Ectodermal cell (in vitro differentiated cells): Measurements from ENCODE around the gene NRP2. TPM values are rescaled to one million over a fixed set of nuclear protein-coding genes. Genes with fewer than 3 reads are reported as not detected.

Experiments
- H3K27ac ChIP-seq: 2 replicates; pipeline ENCODE4 v1.7.0; 2013; ENCODE audit warnings: mild to moderate bottlenecking, low read depth, low read length; ENCODE audit not compliant: insufficient read depth, poor library complexity, severe bottlenecking
- H3K27me3 ChIP-seq: 2 replicates; pipeline ENCODE4 v1.7.0; 2013; ENCODE audit warnings: mild to moderate bottlenecking, low read length; ENCODE audit not compliant: insufficient read depth, control insufficient read depth, poor library complexity, severe bottlenecking
- H3K36me3 ChIP-seq: one replicate; pipeline ENCODE4 v1.7.0; 2013; ENCODE audit warnings: low read length; ENCODE audit not compliant: control insufficient read depth, insufficient read depth
- H3K4me1 ChIP-seq: one replicate; pipeline ENCODE4 v1.7.0; 2013; ENCODE audit warnings: low read length; ENCODE audit not compliant: control insufficient read depth, insufficient read depth
- H3K4me3 ChIP-seq: 2 replicates; pipeline ENCODE4 v1.7.0; 2013; ENCODE audit warnings: low read depth, low read length, control low read depth; ENCODE audit not compliant: insufficient read depth
- H3K9me3 ChIP-seq: 2 replicates; pipeline ENCODE4 v1.7.0; 2013; ENCODE audit warnings: mild to moderate bottlenecking, low read length, moderate library complexity; ENCODE audit not compliant: control insufficient read depth
- WGBS, 2 experiments: methylation state at CpG; one replicate each; pipeline ENCODE4 v1.1.7; 2013; ENCODE audit warnings: missing lambda C conversion rate in 2 of 2; 5-methylcytosine and 5-hydroxymethylcytosine counted together
- polyA plus RNA-seq, 4 experiments: library from polyadenylated mRNA; stranded (reverse); fragments of 50-300 nt; gene quantifications; one replicate each; pipeline ENCODE4 v1.2.3, GENCODE V29; 2013

NRP2 gene, protein sequence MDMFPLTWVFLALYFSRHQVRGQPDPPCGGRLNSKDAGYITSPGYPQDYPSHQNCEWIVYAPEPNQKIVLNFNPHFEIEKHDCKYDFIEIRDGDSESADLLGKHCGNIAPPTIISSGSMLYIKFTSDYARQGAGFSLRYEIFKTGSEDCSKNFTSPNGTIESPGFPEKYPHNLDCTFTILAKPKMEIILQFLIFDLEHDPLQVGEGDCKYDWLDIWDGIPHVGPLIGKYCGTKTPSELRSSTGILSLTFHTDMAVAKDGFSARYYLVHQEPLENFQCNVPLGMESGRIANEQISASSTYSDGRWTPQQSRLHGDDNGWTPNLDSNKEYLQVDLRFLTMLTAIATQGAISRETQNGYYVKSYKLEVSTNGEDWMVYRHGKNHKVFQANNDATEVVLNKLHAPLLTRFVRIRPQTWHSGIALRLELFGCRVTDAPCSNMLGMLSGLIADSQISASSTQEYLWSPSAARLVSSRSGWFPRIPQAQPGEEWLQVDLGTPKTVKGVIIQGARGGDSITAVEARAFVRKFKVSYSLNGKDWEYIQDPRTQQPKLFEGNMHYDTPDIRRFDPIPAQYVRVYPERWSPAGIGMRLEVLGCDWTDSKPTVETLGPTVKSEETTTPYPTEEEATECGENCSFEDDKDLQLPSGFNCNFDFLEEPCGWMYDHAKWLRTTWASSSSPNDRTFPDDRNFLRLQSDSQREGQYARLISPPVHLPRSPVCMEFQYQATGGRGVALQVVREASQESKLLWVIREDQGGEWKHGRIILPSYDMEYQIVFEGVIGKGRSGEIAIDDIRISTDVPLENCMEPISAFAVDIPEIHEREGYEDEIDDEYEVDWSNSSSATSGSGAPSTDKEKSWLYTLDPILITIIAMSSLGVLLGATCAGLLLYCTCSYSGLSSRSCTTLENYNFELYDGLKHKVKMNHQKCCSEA
- 264 TPM for polyA plus RNA-seq (2013, experiment 1 of 4)
- polyA plus RNA-seq (2013, experiment 2 of 4), result 199 TPM
- polyA plus RNA-seq (2013, experiment 3 of 4), result 129 TPM
- 139 TPM for polyA plus RNA-seq (2013, experiment 4 of 4)

- WGBS, 2 experiments, result 0 to 1% methylated on average over 70 to 71 of the region's 71 CpGs
- H3K36me3 ChIP-seq, result no peaks in the 10 kb centered on the region
- no peaks in the 10 kb centered on the region for H3K9me3 ChIP-seq
- H3K4me3 ChIP-seq, result peak within 1 kb of the TSS; percentile 60
- H3K27ac ChIP-seq, result no peak within 1 kb of the TSS
- H3K4me1 ChIP-seq, result peaks cover 19% of the 10 kb centered on the region
- peaks cover 31% of the 10 kb centered on the region for H3K27me3 ChIP-seq
Observed at GRCh38 chr2:205682239-205682970, at the start of gene NRP2. TSS of gene NRP2 (plus strand) at chr2:205682501. CDS start at chr2:205683291, 790 bp downstream.

DNA sequence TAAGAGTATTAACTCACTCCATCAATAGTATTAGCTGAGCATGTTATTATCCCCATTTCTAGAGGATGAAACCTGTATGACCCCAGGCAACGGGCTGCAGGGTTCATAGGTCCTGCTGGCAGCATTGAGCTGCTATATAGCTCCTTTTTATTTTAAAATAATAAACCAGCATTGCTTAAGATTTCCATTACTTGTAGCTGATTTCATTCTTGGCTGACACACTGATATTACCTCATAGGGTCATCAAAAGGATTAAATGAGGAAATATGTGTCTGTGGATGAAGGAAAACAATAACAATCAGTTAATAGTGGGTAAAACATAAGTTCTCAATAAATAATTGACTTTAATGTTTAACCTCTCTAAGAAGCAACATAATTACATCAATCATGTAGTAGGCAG, 48.3 kb upstream of the NRP2 start:
- H3K4me3 ChIP-seq, result no peak overlapping the region
- H3K27ac ChIP-seq, result no peak overlapping the region
- H3K36me3 ChIP-seq, result no peaks in the 10 kb centered on the region
- H3K4me1 ChIP-seq, result peaks cover 13% of the 10 kb centered on the region
- 82 to 100% methylated on average over 1 of the region's 1 CpG for WGBS, 2 experiments
- H3K9me3 ChIP-seq, result no peaks in the 10 kb centered on the region
- no peaks in the 10 kb centered on the region for H3K27me3 ChIP-seq

DNA sequence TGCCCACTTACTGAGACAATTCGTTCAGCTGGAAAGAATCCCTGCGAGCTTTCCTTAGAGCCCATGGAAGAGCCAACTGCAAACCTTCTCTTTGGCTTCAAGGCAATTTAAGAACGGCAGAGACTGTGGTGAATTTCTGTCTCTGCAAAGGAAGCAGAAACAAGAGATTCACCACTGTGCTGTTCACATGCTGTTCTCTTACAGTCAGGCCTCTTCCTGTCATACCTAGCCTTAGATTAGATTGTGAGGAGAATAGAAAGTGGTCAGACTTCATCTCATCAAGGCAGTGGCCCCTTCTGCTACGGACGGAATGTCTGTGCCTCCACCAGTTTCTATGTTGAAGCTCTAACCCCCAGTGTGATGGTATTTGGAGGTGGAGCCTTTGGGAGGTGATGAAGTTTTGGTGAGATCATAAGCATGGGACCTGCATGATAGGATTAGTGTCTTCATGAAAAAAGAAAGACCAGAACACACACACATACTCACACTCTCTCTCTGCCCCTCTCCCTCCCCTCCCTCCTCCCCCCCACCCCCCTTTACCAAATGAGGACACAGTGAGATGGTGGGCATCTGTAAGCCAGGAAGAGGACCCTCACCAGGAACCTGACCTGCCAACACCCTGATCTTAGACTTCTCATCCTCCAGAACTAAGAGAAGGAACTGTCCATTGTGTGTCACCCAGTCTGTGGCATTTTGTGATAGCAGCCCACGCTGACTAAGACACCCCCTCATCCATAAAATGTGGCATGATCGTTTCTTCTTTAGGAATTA, 45.6 kb upstream of the NRP2 start:
- Histone ChIP-seq H3K4me3 (no peak overlapping the region), H3K27ac (no peak overlapping the region), H3K9me3 (no peaks in the 10 kb centered on the region), H3K27me3 (no peaks in the 10 kb centered on the region), H3K36me3 (no peaks in the 10 kb centered on the region), H3K4me1 (peaks cover 3% of the 10 kb centered on the region)
- WGBS, 2 experiments, result 89 to 91% methylated on average over 7 of the region's 7 CpGs

DNA sequence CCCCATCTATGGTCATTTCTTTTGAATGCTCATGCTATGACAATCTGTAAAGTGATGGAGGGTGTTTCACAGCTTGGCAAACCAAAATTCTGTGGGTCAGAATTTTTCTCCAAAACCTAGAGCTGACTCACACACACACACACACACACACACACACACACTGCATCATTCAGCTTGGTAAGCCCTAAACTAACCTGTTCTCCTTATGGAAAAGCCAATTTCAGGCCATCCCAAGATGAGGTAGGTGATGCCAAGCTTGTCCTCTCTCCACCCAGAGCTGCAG, 45.0 kb upstream of the NRP2 start:
- Histone ChIP-seq H3K27me3 (no peaks in the 10 kb centered on the region), H3K36me3 (no peaks in the 10 kb centered on the region), H3K9me3 (no peaks in the 10 kb centered on the region), H3K27ac (no peak overlapping the region), H3K4me3 (no peak overlapping the region), H3K4me1 (peaks cover 4% of the 10 kb centered on the region)

DNA sequence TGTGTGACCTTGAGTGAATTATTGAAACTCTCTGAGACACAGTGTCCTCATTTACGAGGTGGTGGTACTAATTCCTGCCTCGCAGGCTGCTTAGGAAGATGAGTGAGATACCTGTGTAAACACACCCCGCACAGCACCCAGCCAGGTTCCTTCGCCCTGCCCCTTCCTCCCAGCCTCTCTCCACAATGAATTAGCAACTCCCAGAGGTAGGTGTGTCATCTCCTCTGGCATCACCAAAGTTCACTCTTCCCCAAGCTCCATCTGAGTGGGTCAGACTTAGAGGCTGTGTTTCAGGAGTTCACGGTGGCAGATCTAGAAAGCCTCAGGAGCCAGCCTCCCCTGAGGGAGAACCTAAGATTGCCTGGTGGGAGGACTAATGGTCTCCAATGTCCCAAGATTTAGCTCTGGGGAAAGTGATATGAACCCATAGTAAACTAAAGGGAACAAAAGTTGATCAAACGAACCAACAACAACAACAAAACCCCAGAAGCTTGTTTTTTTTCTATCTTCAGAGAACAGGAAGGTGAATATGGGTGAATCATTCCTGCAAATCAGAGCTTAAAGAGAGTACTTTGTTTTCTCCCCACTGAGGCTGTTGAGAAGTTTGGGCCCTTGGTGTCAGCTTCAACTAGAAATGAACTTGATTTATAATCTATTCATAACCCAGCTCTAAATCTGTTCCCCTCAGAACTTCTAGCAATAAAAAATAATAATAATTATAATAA, 44.4 kb upstream of the NRP2 start:
- H3K4me3 ChIP-seq, result no peak overlapping the region
- H3K9me3 ChIP-seq, result no peaks in the 10 kb centered on the region
- H3K27ac ChIP-seq, result no peak overlapping the region
- 96 to 97% methylated on average over 5 to 6 of the region's 6 CpGs for WGBS, 2 experiments
- H3K4me1 ChIP-seq, result peaks cover 10% of the 10 kb centered on the region
- no peaks in the 10 kb centered on the region for H3K27me3 ChIP-seq
- no peaks in the 10 kb centered on the region for H3K36me3 ChIP-seq

DNA sequence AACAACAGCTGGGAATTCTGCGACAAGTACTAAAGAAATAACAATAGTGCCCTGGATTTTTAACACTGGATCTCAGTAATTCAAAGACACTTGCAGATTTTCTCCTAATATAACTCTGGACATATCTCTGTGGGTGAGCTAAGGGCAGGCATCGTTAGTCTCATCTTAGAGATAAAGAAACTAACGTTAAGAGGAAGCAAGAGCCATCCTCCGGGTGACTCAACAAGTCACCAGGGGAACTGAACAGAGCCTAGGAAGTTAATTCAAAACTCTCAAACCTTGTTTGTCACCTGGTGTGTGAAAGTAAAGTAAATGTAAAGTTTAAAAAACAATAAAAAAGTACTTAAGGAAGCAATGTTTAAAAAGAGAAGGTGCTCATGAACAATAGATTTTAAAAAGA, 41.6 kb upstream of the NRP2 start:
- WGBS, 2 experiments, result 70 to 76% methylated on average over 4 of the region's 4 CpGs
- peaks cover 13% of the 10 kb centered on the region for H3K4me1 ChIP-seq
- no peak overlapping the region for H3K4me3 ChIP-seq
- no peak overlapping the region for H3K27ac ChIP-seq
- H3K27me3 ChIP-seq, result no peaks in the 10 kb centered on the region
- no peaks in the 10 kb centered on the region for H3K36me3 ChIP-seq
- no peaks in the 10 kb centered on the region for H3K9me3 ChIP-seq

DNA sequence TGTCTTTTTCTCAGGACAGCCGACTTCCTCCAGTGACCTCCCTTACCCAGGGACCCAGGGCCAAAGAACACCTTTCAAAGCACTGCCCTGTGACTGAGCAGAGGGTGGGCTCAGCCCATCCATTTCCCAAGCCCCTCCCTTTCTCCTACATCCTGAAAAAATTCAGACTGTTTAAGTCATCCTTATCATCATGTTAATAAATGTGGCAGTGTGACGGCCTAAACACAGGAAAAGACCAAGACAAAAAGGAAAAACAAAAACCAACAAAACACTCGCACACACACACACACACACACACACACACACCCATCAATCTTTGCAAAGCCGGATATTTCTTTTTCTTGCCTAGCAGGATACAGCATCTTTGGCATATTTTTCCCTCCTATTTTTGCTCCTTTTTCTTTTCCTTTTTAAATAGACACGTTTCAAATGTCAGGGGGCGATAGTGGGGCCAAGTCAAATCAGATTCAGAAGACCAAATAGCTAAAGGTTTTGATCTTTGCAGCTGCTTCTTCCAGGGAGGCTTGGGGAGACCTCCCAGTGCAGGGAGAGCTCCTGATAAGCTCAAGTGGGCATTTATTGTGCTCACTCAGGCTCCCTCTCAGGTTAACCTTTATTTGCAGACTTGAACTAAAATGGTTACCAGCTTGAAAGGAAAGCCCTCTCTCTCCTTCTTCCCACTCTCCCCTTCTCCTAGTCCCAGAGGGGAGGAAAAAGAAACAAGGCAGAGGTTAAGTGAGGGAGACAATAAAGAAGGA, 39.5 kb upstream of the NRP2 start:
- Histone ChIP-seq H3K4me1 (peaks cover 11% of the 10 kb centered on the region), H3K27me3 (no peaks in the 10 kb centered on the region), H3K27ac (no peak overlapping the region), H3K4me3 (no peak overlapping the region), H3K36me3 (no peaks in the 10 kb centered on the region), H3K9me3 (no peaks in the 10 kb centered on the region)
- 69 to 70% methylated on average over 6 of the region's 6 CpGs for WGBS, 2 experiments

DNA sequence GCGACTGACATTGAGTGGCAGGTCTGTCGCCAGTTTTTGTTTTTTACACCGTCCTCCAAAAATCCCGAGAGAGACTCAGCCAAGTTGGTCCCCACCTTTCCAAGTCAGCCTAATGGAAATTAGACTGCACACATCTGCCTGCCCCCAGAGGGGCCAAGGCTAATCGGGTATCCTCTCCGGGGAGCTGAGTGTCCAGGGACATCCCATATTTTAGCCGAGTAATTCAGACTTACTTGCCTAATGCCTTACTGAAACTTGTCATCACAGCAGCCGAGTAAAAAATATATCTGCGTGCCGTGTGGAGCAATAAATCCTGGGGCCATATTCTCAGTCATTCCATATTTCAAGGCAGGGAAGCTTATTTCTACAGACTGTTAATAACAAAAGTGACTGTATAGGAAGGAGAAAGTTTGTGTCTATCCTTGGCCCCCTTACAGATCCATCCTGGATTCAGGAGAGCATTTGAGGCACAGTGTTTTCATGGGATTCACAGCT, 38.9 kb upstream of the NRP2 start:
- Histone ChIP-seq H3K4me1 (peaks cover 11% of the 10 kb centered on the region), H3K9me3 (no peaks in the 10 kb centered on the region), H3K4me3 (no peak overlapping the region), H3K27ac (no peak overlapping the region), H3K27me3 (no peaks in the 10 kb centered on the region), H3K36me3 (no peaks in the 10 kb centered on the region)
- WGBS, 2 experiments, result 89 to 93% methylated on average over 10 of the region's 10 CpGs
